Astrocyte of the hippocampus (primary cell): ENCODE data around the gene RPAP2.
A peak's percentile ranks its signal among the peaks of the same experiment; 100 is the strongest.
"Not testable (repeated sequence)": the region's sequence is repeated elsewhere in the genome, so short reads cannot be mapped to it uniquely, and the experiment has no call there.

ENCODE experiments used
- DNase-seq: peaks from one replicate; pipeline ENCODE4 v3.0.0; 2011; ENCODE audit warnings: low read depth, low spot score

Gene RPAP2

GRCh38 chr1:92374223-92374622 lies 75.4 kb downstream of the RPAP2 start:
- DNase-seq = no peak

GRCh38 chr1:92376345-92376744 lies 77.5 kb downstream of the RPAP2 start:
- DNase-seq = no peak

- DNase-seq = not testable (repeated sequence)
These were observed 79.1 kb downstream of the RPAP2 start for GRCh38 chr1:92377991-92378390.

- no peak for DNase-seq
These were observed 82.0 kb downstream of the RPAP2 start for GRCh38 chr1:92380867-92381266.

GRCh38 chr1:92393966-92394365 lies 95.1 kb downstream of the RPAP2 start:
- DNase-seq = not testable (repeated sequence)

- no peak for DNase-seq
These were observed 99.7 kb downstream of the RPAP2 start for GRCh38 chr1:92398519-92398918.

- no peak for DNase-seq
These were observed 100.2 kb downstream of the RPAP2 start for GRCh38 chr1:92399076-92399475.

- DNase-seq = no peak
These were observed 105.8 kb downstream of the RPAP2 start for GRCh38 chr1:92404661-92405060.

- DNase-seq = peak; percentile 87
These were observed 110.0 kb downstream of the RPAP2 start for GRCh38 chr1:92408825-92409224.

GRCh38 chr1:92409946-92410549 lies 111.2 kb downstream of the RPAP2 start:
- DNase-seq = no peak

GRCh38 chr1:92410706-92411105 lies 111.8 kb downstream of the RPAP2 start:
- DNase-seq = no peak

GRCh38 chr1:92411511-92411910 lies 112.7 kb downstream of the RPAP2 start:
- DNase-seq = peak; percentile 49

- DNase-seq = no peak
These were observed 120.8 kb downstream of the RPAP2 start for GRCh38 chr1:92419642-92420041.

- no peak for DNase-seq
These were observed 125.5 kb downstream of the RPAP2 start for GRCh38 chr1:92424381-92424780.

GRCh38 chr1:92425617-92426016 lies 126.8 kb downstream of the RPAP2 start:
- no peak for DNase-seq

GRCh38 chr1:92430030-92430429 lies 131.2 kb downstream of the RPAP2 start:
- DNase-seq = no peak

- DNase-seq = not testable (repeated sequence)
These were observed 135.7 kb downstream of the RPAP2 start for GRCh38 chr1:92434572-92434971.

- no peak for DNase-seq
These were observed 140.4 kb downstream of the RPAP2 start for GRCh38 chr1:92439291-92439690.

- DNase-seq = no peak
These were observed 142.4 kb downstream of the RPAP2 start for GRCh38 chr1:92441316-92441696.

GRCh38 chr1:92441697-92442342 lies 143.0 kb downstream of the RPAP2 start:
- DNase-seq = no peak

GRCh38 chr1:92442351-92442750 lies 143.5 kb downstream of the RPAP2 start:
- DNase-seq = no peak

GRCh38 chr1:92443893-92444292 lies 145.0 kb downstream of the RPAP2 start:
- DNase-seq = no peak

GRCh38 chr1:92444351-92444750 lies 145.5 kb downstream of the RPAP2 start:
- DNase-seq = peak; percentile 36

- DNase-seq = no peak
These were observed 147.0 kb downstream of the RPAP2 start for GRCh38 chr1:92445865-92446264.
